Measurements from ENCODE around the gene CCDC196.

DNA sequence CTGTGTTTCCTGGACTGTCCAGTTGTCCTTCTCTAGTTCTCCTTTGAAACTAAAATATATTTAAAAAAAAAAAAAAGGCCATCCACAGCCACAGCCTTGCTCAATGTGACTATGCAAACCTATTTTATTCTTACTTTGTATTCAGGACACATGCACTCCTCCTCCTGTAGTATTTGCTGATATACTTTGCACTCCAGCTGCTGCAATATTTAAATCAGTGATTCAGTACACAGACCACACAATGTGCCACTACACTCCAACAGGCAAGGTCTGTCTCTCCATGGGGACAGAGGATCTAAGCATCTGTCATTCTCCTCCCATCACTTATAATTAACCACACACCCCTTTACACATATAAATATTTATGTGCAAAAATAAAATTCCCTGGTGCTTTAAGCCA is 40.2 kb upstream of the CCDC196 start:
- TF ChIP-seq, protein P1, sequence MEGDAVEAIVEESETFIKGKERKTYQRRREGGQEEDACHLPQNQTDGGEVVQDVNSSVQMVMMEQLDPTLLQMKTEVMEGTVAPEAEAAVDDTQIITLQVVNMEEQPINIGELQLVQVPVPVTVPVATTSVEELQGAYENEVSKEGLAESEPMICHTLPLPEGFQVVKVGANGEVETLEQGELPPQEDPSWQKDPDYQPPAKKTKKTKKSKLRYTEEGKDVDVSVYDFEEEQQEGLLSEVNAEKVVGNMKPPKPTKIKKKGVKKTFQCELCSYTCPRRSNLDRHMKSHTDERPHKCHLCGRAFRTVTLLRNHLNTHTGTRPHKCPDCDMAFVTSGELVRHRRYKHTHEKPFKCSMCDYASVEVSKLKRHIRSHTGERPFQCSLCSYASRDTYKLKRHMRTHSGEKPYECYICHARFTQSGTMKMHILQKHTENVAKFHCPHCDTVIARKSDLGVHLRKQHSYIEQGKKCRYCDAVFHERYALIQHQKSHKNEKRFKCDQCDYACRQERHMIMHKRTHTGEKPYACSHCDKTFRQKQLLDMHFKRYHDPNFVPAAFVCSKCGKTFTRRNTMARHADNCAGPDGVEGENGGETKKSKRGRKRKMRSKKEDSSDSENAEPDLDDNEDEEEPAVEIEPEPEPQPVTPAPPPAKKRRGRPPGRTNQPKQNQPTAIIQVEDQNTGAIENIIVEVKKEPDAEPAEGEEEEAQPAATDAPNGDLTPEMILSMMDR (IDR thresholded peaks at IDR 0.05; ENCODE audit: low read depth, low read length, poor library complexity, severe bottlenecking): no peak
- no peak for TF ChIP-seq EZH2phosphoT487 (IDR thresholded peaks at IDR 0.05; ENCODE audit: borderline replicate concordance, low read length)
